Measurements from ENCODE around the gene TOP1. TPM values are rescaled to one million over a fixed set of nuclear protein-coding genes. Genes with fewer than 3 reads are reported as not detected.
A peak's percentile ranks its signal among the peaks of the same experiment; 100 is the strongest.

Gene TOP1
- total and polyA plus RNA-seq, 9 of the 15 experiments (the other 6 are each of a cell fraction or from before 2014, with no cell fraction given), result 26.4 to 127 (median 39.6) TPM

DNA sequence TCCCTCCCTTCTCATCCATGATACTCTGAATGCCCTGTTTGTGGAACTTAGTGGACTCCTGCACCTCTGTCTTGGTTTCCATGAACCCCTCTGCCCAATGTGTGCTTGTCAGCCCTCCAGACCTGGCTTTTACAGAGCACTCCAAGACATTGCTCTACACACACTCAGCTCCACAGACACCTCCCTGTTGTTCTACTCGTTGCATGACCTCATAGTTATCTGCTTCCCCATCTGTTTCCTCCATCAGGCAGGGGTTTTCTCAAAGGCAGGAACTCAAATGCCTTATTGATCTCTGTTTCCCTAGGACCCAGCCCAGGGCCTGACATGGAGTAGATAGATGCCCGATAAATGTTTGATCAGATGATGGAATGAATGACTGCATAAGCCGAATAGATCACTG is 122.0 kb downstream of the TOP1 start (continued):
- TF ChIP-seq TARDBP (IDR thresholded peaks at IDR 0.05) (no peak), DPF2 (IDR thresholded peaks at IDR 0.05) (peak; percentile 77), RAD51 (IDR thresholded peaks at IDR 0.05; ENCODE audit: borderline replicate concordance, low read depth) (no peak), SRSF1 (IDR thresholded peaks at IDR 0.05; ENCODE audit: low read depth, low read length) (no peak), MTA1 (IDR thresholded peaks at IDR 0.05; ENCODE audit: borderline replicate concordance) (0 out of 2 replicates have a peak, but pooled peaks have one; percentile 26), FOXA3 (CRISPR knock-in tag; conservative IDR thresholded peaks at IDR 0.05 in 1 of 2, IDR thresholded peaks at IDR 0.05 in 1 of 2) (no peak), ZNF77 (CRISPR knock-in tag; IDR thresholded peaks at IDR 0.05) (no peak)
- TF ChIP-seq, protein P1, sequence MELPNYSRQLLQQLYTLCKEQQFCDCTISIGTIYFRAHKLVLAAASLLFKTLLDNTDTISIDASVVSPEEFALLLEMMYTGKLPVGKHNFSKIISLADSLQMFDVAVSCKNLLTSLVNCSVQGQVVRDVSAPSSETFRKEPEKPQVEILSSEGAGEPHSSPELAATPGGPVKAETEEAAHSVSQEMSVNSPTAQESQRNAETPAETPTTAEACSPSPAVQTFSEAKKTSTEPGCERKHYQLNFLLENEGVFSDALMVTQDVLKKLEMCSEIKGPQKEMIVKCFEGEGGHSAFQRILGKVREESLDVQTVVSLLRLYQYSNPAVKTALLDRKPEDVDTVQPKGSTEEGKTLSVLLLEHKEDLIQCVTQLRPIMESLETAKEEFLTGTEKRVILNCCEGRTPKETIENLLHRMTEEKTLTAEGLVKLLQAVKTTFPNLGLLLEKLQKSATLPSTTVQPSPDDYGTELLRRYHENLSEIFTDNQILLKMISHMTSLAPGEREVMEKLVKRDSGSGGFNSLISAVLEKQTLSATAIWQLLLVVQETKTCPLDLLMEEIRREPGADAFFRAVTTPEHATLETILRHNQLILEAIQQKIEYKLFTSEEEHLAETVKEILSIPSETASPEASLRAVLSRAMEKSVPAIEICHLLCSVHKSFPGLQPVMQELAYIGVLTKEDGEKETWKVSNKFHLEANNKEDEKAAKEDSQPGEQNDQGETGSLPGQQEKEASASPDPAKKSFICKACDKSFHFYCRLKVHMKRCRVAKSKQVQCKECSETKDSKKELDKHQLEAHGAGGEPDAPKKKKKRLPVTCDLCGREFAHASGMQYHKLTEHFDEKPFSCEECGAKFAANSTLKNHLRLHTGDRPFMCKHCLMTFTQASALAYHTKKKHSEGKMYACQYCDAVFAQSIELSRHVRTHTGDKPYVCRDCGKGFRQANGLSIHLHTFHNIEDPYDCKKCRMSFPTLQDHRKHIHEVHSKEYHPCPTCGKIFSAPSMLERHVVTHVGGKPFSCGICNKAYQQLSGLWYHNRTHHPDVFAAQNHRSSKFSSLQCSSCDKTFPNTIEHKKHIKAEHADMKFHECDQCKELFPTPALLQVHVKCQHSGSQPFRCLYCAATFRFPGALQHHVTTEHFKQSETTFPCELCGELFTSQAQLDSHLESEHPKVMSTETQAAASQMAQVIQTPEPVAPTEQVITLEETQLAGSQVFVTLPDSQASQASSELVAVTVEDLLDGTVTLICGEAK (IDR thresholded peaks at IDR 0.05), result no peak
- TF ChIP-seq, protein P1 (CRISPR knock-in tag; IDR thresholded peaks at IDR 0.05), result no peak
- TF ChIP-seq, protein P2, sequence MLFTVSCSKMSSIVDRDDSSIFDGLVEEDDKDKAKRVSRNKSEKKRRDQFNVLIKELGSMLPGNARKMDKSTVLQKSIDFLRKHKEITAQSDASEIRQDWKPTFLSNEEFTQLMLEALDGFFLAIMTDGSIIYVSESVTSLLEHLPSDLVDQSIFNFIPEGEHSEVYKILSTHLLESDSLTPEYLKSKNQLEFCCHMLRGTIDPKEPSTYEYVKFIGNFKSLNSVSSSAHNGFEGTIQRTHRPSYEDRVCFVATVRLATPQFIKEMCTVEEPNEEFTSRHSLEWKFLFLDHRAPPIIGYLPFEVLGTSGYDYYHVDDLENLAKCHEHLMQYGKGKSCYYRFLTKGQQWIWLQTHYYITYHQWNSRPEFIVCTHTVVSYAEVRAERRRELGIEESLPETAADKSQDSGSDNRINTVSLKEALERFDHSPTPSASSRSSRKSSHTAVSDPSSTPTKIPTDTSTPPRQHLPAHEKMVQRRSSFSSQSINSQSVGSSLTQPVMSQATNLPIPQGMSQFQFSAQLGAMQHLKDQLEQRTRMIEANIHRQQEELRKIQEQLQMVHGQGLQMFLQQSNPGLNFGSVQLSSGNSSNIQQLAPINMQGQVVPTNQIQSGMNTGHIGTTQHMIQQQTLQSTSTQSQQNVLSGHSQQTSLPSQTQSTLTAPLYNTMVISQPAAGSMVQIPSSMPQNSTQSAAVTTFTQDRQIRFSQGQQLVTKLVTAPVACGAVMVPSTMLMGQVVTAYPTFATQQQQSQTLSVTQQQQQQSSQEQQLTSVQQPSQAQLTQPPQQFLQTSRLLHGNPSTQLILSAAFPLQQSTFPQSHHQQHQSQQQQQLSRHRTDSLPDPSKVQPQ (CRISPR knock-in tag; IDR thresholded peaks at IDR 0.05; ENCODE audit: borderline replicate concordance), result no peak
- TF ChIP-seq, protein P3, sequence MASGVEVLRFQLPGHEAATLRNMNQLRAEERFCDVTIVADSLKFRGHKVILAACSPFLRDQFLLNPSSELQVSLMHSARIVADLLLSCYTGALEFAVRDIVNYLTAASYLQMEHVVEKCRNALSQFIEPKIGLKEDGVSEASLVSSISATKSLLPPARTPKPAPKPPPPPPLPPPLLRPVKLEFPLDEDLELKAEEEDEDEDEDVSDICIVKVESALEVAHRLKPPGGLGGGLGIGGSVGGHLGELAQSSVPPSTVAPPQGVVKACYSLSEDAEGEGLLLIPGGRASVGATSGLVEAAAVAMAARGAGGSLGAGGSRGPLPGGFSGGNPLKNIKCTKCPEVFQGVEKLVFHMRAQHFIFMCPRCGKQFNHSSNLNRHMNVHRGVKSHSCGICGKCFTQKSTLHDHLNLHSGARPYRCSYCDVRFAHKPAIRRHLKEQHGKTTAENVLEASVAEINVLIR (CRISPR knock-in tag; IDR thresholded peaks at IDR 0.05), result no peak
- TF ChIP-seq, protein P4, sequence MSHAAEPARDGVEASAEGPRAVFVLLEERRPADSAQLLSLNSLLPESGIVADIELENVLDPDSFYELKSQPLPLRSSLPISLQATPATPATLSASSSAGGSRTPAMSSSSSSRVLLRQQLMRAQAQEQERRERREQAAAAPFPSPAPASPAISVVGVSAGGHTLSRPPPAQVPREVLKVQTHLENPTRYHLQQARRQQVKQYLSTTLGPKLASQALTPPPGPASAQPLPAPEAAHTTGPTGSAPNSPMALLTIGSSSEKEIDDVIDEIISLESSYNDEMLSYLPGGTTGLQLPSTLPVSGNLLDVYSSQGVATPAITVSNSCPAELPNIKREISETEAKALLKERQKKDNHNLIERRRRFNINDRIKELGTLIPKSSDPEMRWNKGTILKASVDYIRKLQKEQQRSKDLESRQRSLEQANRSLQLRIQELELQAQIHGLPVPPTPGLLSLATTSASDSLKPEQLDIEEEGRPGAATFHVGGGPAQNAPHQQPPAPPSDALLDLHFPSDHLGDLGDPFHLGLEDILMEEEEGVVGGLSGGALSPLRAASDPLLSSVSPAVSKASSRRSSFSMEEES (CRISPR knock-in tag; IDR thresholded peaks at IDR 0.05), result no peak
- TF ChIP-seq, protein P5, sequence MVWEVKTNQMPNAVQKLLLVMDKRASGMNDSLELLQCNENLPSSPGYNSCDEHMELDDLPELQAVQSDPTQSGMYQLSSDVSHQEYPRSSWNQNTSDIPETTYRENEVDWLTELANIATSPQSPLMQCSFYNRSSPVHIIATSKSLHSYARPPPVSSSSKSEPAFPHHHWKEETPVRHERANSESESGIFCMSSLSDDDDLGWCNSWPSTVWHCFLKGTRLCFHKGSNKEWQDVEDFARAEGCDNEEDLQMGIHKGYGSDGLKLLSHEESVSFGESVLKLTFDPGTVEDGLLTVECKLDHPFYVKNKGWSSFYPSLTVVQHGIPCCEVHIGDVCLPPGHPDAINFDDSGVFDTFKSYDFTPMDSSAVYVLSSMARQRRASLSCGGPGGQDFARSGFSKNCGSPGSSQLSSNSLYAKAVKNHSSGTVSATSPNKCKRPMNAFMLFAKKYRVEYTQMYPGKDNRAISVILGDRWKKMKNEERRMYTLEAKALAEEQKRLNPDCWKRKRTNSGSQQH (CRISPR knock-in tag; IDR thresholded peaks at IDR 0.05), result no peak
